Panc1 (cell line): Measurements from ENCODE around the gene RNF130. TPM values are rescaled to one million over a fixed set of nuclear protein-coding genes. Genes with fewer than 3 reads are reported as not detected.

Experiments
- ATAC-seq: fragments of 200-7000 bp; cut with Tn5 transposase; 2 replicates; pipeline ENCODE4 v1.9.1; 2020; ENCODE audit warnings: mild to moderate bottlenecking, moderate library complexity
- BruUV-seq: library from RNA; stranded (reverse); fragments of 400-500 nt; replicated peaks from 2 replicates; lab custom pipeline; 2021; lab: Mats Ljungman, UMichigan
- CTCF ChIA-PET: fragments of 300-600 bp; sonication (Branson Sonifier 250); formaldehyde crosslinking; loops from one replicate; lab custom pipeline; 2022; ENCODE audit warnings: antibody characterized with exemption; lab: Charles Lee
- POLR2A ChIA-PET: fragments of 300-600 bp; sonication (Branson Sonifier 250); formaldehyde crosslinking; loops from one replicate; lab custom pipeline; 2022; ENCODE audit warnings: antibody characterized with exemption; lab: Charles Lee
- DNase-seq: peaks from one replicate; pipeline ENCODE4 v3.0.0-alpha.2; 2010; ENCODE audit warnings: low read depth, low spot score
- H3K27ac ChIP-seq: 2 replicates; pipeline ENCODE4 v1.5.1; 2011; ENCODE audit warnings: mild to moderate bottlenecking, low read length, inconsistent platforms
- H3K27me3 ChIP-seq: fragments of 200-500 bp; sonication (Bioruptor generic); 2 replicates; pipeline ENCODE4 v1.6.0; 2014; ENCODE audit warnings: low read length, inconsistent platforms; ENCODE audit not compliant: control insufficient read depth, insufficient read depth
- H3K36me3 ChIP-seq: fragments of 200-500 bp; sonication (Bioruptor generic); 2 replicates; pipeline ENCODE4 v1.5.1; 2014; ENCODE audit warnings: inconsistent platforms, mild to moderate bottlenecking, low read length, moderate library complexity; ENCODE audit not compliant: control insufficient read depth, insufficient read depth
- H3K4me1 ChIP-seq: 2 replicates; pipeline ENCODE4 v1.5.1; 2011; ENCODE audit warnings: inconsistent platforms, mild to moderate bottlenecking, low read length, moderate library complexity; ENCODE audit not compliant: control insufficient read depth, insufficient read depth
- H3K4me3 ChIP-seq, 2 experiments: 2 replicates each; pipeline ENCODE4 v1.5.1; 2011 to 2012; ENCODE audit warnings: low read depth in 2 of 2, low read length in 2 of 2, mild to moderate bottlenecking in 2 of 2, inconsistent platforms in 1 of 2, moderate library complexity in 1 of 2
- H3K9me3 ChIP-seq: fragments of 200-500 bp; sonication (Bioruptor generic); 2 replicates; pipeline ENCODE4 v1.5.1; 2014; ENCODE audit warnings: low read depth, mild to moderate bottlenecking, inconsistent platforms, low read length, moderate library complexity; ENCODE audit not compliant: control insufficient read depth, insufficient read depth
- CTCF ChIP-seq: fragments of 450-650 bp; IDR thresholded peaks from 2 replicates; pipeline ENCODE4 v1.5.1; 2017; ENCODE audit warnings: mild to moderate bottlenecking
- POLR2AphosphoS5 ChIP-seq: IDR thresholded peaks from 2 replicates; pipeline ENCODE4 v1.6.1; 2012; ENCODE audit warnings: mild to moderate bottlenecking, low read depth, low read length, moderate library complexity
- REST ChIP-seq, 2 experiments: IDR thresholded peaks; 2 replicates each; pipeline ENCODE4 v1.6.1; 2011 to 2012; ENCODE audit warnings: low read depth in 2 of 2, control low read depth in 1 of 2, low read length in 1 of 2, mild to moderate bottlenecking in 1 of 2, moderate library complexity in 1 of 2; ENCODE audit not compliant: insufficient read depth in 1 of 2
- SIN3A ChIP-seq: IDR thresholded peaks from 2 replicates; pipeline ENCODE4 v1.6.1; 2012; ENCODE audit warnings: low read depth, mild to moderate bottlenecking, low read length, moderate library complexity, borderline replicate concordance; ENCODE audit not compliant: insufficient read depth
- TCF7L2 ChIP-seq: IDR thresholded peaks from 2 replicates; pipeline ENCODE4 v1.6.1; 2011; ENCODE audit warnings: mild to moderate bottlenecking, low read depth, low read length, inconsistent platforms
- in situ Hi-C: cut with HindIII; loops from 2 replicates; pipeline ENCODE4 v1.10.0; 2016; ENCODE audit warnings: low sequenced_read_pairs, low pct_unique_long_range_greater_than_20kb
- intact Hi-C: fragments of 100-400 bp; cut with micrococcal nuclease; formaldehyde crosslinking; loops from one replicate; pipeline ENCODE4 v1.10.0; 2022; ENCODE audit not compliant: unreplicated experiment
- total RNA-seq: library from RNA; stranded (reverse); gene quantifications from one replicate; pipeline ENCODE4 v1.2.1, GENCODE V29; 2021; ENCODE audit not compliant: unreplicated experiment

Gene RNF130
- total RNA-seq, 1 experiment from 2014 or later: 73.1 TPM

GRCh38 chr5:179906795-179907555 lies 164.6 kb downstream of the RNF130 start:
- H3K4me1 ChIP-seq: peaks cover 7% of the 10 kb centered on the region; the same call in 1 of the 2 replicates
- BruUV-seq: no TSS peak
- peak; percentile 36 for ATAC-seq
- TF ChIP-seq CTCF (no peak), SIN3A (no peak), POLR2AphosphoS5 (no peak), REST (IDR thresholded peaks at IDR 0.05; ENCODE audit: insufficient read depth in 1 of 2, low read depth in 2 of 2, low read length in 1 of 2) (no peak), TCF7L2 (no peak)
- DNase-seq: no peak
- in situ Hi-C loops: no loop called here
- H3K27me3 ChIP-seq: no peaks in the 10 kb centered on the region
- POLR2A ChIA-PET: no interaction called here
- H3K36me3 ChIP-seq: peaks cover 3% of the 10 kb centered on the region
- intact Hi-C loops: no loop called here
- CTCF ChIA-PET: no interaction called here
- H3K27ac ChIP-seq: peak overlapping the region; percentile 82
- H3K9me3 ChIP-seq: no peaks in the 10 kb centered on the region
- H3K4me3 ChIP-seq: peak overlapping the region; percentile 71 to 81

- in situ Hi-C loops: no loop called here
- ChIA-PET POLR2A (no interaction called here), CTCF (no interaction called here)
- no peak for DNase-seq
- peaks cover 3% of the 10 kb centered on the region for H3K36me3 ChIP-seq
- TF ChIP-seq SIN3A: no peak
- no peak for TF ChIP-seq TCF7L2
- TF ChIP-seq CTCF: no peak
- no peak for TF ChIP-seq POLR2AphosphoS5
- TF ChIP-seq REST (IDR thresholded peaks at IDR 0.05; ENCODE audit: insufficient read depth in 1 of 2, low read depth in 2 of 2, low read length in 1 of 2): no peak
- H3K9me3 ChIP-seq: no peaks in the 10 kb centered on the region
- ATAC-seq: no peak
- peaks cover 7% of the 10 kb centered on the region; the same call in 1 of the 2 replicates for H3K4me1 ChIP-seq
- H3K27me3 ChIP-seq: no peaks in the 10 kb centered on the region
- H3K4me3 ChIP-seq: peak overlapping the region; percentile 71 to 81
- intact Hi-C loops: no loop called here
- no TSS peak for BruUV-seq
- H3K27ac ChIP-seq: no peak overlapping the region
Observed at GRCh38 chr5:179906294-179906794, 165.2 kb downstream of the RNF130 start.
